GM18951 (cell line): Measurements from ENCODE around the gene PRPSAP2.
"Not testable (repeated sequence)": the region's sequence is repeated elsewhere in the genome, so short reads cannot be mapped to it uniquely, and the experiment has no call there.

Experiments used
- POLR2A ChIP-seq: IDR thresholded peaks from 4 replicates; pipeline ENCODE4 v1.6.1; 2011; ENCODE audit warnings: mild to moderate bottlenecking; ENCODE audit not compliant: insufficient read length, insufficient read depth; ENCODE audit errors: extremely low read depth
- in situ Hi-C: fragments of 300-500 bp; cut with MboI; formaldehyde crosslinking; loops from one replicate; pipeline ENCODE4 v1.12.0; 2022; ENCODE audit warnings: low sequenced_read_pairs, mixed read lengths, inconsistent platforms; ENCODE audit not compliant: unreplicated experiment

Gene PRPSAP2

DNA sequence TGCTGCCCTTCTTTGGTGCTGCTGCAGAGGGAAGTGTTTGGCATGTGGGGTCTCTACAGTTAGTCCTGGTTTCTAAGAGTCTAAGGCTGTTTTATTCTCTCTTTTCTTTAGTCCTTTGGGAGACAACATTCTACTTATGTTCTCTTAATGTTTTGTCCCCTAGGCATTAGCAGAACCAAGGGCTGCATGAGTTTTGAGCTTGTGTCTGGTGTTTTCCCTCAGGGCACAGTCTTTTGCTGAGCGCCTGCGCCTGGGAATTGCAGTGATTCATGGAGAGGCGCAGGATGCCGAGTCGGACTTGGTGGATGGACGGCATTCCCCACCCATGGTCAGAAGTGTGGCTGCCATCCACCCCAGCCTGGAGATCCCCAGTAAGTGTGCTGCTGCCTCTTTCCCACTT is 53.0 kb downstream of the PRPSAP2 start:
- no peak for TF ChIP-seq POLR2A
- in situ Hi-C loops, result no loop called here

DNA sequence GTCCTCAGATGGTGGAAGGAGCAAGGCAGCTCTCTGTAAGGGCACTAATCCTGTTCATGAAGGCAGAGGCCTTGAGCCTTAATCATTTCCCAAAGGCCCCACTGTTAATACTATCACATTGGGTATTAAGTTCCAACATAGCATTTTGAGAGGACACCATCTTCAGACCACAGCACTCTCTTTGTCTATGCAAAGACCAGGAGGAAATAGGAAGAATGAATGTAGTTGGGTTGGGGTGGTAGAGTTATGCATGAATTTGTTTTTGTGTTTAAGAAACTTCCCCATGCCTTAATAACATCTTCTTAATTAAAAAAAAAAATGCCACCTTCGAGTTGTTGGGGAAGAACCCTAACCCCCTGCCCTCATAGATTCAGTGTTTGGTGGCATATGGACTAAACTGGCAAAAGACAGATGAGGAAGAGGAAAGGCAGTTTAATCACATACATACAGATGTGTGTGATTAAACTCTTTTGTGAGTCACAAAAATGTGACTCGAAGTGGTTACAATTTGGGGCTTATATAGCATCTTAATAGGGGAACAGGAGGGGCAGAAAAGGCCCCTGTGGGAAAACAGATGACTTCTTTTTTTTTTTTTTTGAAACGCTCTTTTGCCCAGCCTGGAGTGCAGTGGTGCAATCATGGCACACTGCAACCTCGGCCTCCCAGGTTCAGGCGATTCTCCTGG is 59.0 kb downstream of the PRPSAP2 start:
- no peak for TF ChIP-seq POLR2A
- in situ Hi-C loops, result no loop called here

DNA sequence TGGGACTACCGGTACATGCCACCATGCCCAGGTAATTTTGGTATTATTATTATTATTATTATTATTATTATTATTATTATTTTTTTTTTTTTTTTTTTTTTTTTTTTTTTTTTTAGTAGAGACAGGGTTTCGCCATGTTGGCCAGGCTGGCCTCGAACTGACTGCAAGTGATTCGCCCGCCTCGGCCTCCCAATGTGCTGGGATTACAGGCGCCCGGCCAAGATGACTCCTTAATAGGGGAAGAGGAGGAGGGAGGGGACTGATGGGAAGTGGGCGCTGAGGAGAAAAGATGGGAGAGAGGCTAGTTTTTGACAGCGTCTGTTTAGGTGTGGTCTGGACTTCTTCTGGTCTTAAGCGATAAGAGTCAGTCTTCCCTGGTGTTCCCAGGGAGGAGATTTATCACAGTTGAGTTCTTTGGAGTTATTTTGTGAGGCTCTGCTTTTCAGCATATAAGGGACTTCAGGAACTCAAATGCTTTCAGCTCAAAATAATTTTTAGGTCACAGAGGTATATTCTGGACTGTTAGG is 59.6 kb downstream of the PRPSAP2 start:
- in situ Hi-C loops, result no loop called here
- no peak for TF ChIP-seq POLR2A

DNA sequence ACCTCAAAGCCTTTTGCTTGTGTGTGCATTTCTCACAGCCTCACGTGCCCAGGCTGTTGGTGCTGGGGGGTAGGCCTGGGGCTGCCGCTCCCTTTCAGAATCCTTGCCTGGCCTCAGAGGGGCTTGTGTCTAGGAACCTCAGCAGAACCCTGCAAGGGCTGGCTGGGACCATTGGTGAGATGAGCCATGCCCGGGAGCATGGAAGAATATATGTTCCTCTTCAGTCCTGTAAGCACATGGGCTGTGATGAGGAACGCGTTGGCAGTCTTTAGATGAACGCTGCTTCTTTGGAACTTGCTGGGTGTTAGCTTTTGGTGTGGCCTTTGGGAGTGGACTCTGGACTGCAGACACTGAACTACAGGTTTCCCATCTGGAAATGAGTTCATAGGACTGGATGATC is 62.0 kb downstream of the PRPSAP2 start:
- no peak for TF ChIP-seq POLR2A
- in situ Hi-C loops, result no loop called here

DNA sequence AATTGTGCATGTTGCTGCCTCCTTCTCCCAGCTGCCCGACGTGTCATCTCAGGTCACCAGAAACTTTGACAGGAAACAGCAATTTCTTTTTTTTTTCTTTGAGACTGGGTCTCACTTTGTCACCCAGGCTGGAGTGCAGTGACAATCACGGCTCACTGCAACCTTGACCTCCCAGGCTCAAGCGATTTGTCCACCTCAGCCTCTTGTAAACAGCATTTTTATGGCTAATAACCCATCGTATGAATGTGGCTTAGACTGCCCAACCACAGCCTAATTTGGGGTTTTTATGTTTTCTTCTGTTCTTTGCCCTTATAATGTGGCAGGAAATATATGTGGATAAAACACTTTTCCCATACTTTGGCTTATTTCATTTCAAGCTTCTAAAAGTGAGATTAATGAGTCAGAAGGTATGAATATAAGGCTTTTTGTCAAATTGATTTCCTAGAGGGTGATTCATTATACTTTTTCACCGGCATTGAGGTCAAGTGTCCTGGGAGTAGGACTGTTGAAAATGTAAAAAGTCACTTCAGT is 63.0 kb downstream of the PRPSAP2 start:
- peak; percentile 35 for TF ChIP-seq POLR2A
- in situ Hi-C loops, result no loop called here

DNA sequence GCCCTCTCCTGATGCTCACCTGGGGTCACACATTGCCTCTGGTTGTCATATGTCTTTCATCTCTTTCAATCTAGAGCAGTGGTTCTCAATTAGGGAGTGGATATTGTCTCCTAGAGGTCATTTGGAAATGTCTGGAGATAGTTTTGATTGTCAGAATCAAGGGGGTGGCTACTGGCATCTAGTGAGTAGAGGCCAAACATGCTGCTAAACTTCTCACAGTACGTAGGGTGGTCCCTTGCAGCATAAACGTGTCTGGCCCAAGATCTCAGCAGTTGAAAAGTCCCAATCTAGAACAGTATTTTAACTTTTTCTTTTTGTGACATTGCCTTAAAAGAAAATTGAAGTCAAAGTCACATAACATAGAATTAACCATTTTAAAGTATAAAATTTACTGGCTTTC is 63.6 kb downstream of the PRPSAP2 start:
- in situ Hi-C loops, result no loop called here
- TF ChIP-seq POLR2A, result no peak

DNA sequence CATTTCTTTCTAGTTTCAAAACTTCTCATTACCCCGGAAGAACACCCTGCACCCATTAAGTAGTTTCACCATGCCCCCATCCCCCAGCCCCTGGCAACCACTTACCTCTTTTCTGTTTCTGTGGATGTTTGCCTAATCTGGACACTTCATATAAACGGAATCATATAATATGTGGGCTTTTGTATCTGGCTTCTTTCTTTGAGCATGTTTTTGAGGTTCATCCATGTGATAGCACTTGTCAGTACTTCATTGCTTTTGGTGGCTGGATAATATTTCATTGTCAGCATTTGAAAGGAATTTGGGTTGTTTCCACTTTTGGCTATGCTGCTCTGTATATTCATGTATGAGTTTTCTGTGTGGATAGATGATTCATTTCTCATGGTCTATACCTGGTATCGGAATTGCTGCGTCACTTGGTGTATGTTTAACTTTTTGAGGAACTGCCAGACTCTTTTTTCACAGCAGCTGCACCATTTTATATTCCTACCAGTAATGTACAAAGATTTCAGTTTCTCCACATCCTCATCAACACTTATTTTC is 64.1 kb downstream of the PRPSAP2 start:
- TF ChIP-seq POLR2A, result peak; percentile 39
- in situ Hi-C loops, result no loop called here

DNA sequence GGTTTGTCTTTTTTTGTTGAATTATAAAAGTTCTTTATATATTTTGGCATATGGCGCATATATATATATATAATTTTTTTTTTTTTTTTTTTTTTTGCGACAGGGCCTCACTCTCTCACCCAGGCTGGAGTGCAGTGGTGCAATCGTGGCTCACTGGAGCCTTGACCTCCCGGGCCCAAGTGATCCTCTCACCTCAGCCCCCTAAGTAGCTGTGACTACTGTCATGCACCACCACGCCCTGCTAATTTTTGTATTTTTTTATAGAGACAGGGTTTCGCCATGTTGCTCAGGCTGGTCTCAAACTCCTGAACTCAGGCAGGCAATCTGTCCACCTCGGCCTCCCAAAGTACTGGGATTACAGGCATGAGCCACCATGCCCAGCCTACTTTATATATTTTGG is 64.7 kb downstream of the PRPSAP2 start:
- in situ Hi-C loops, result not testable (repeated sequence)

DNA sequence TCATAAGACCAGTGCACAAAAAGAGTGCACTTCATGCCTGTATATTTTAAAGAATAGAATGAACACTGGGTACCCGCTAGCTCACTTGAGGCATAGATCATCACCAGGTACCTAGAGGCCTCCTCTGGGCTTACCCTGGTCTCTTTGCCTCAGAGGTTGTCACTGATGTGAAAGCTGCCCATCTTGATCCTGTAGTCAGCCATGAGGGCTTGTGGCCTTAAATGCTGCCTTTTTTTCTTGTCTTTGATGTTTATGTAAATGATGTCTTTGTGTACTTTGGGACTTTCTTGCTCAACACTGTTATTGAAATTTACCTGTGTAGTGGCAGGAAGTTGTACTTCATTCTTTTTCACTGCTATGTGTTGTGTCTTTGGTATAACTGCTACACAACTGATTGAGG is 67.3 kb downstream of the PRPSAP2 start:
- in situ Hi-C loops, result no loop called here

DNA sequence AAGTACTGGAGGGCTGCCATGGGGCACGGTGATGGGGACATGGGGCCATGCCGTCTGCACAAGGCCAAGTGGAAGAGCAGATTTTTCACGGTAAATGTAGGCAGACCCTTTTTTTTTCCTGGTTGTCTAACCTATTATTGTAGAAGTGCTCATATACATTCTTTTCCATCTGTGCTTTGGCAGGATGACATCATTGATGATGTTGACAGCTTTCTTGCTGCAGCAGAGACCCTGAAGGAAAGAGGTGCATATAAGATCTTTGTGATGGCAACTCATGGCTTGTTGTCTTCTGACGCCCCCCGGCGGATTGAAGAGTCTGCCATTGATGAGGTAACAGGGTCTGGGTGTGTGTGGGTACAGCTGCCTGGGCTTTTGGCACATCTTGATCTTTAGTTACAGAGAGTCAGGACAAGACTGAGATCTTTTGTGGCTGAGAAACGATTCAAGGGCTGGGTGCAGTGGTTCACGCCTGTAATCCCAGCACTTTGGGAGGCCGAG is 70.7 kb downstream of the PRPSAP2 start:
- no peak for TF ChIP-seq POLR2A
- in situ Hi-C loops, result no loop called here

More for the DNA sequence above, 67.3 kb downstream of the PRPSAP2 start:
- no peak for TF ChIP-seq POLR2A

DNA sequence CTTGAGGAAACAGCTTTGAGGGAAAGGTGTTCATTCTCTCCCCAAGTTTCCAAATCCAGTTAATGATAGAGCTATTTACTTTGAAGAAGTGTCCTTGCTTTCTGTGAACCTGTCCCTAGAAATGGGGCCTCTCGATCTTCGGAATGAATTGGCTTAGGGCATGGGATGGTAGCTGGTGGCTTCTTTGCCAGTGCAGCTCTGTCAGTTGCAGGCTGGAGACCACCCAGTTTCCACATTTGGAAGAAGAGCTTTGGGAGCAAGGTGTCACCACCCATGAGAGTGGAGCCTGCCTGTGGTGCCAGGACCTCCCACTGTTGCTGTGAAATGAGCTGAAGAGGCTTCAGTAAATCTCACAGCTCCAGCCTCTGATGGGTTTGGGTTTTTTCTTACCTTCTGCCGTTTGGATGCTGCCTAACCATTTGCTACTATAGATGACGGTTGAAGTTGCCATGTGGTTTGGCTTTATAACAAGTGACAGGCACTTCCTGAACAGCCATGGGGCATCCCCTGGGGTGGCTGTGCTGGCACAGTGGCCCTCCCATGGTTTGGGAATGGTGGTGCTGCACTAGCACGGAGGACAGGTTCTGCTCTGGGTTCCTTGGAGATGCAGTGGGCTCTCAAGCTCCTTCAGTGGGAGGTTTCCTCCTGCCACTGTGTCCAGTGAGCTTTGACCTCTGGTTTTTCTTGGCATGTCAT is 74.6 kb downstream of the PRPSAP2 start:
- no peak for TF ChIP-seq POLR2A

DNA sequence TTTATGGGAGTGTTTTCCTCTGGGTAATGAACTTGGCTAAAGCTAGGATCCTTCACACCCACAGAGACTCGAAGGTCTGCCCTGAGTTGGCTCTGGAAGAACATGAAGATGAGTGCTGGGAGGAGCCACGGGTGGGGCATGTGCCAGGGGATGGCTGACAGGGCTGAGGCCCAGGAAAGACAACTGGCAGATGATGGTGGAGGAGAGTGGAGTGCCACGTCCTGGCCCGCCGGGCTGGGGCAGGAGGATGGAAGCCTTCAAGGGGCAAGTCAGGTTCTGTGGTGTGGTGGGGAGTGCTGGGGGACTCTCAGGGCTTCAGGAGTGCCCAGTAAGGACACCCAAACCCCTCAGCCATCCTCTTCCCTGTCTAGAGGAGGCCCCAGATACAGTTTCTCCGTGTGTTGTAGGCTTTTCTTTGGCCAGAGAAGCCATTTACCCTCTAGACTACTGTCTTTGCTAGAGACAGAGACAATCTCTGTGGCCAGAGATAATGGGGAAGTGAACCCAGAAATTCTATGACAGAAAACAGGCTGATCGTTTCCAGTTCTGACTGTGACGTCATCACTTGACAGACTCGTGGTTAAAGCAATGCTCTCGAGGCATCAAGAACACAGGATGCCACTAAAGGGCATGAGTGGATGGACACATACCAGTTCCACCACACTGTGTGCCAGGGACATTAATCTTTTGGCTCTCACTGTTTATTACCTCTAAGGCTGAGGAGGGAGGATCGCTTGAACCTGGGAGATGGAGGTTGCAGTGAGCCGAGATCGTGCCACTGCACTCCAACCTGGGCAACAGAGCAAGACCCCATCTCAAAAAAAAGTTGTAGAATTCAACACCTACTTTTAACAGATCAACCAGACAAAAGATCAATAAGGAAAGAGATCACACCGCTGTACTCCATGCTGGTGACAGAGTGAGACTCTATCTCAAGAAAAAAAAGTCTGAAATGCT is 75.4 kb downstream of the PRPSAP2 start:
- TF ChIP-seq POLR2A, result no peak
- in situ Hi-C loops, result no loop called here

More for the DNA sequence above, 74.6 kb downstream of the PRPSAP2 start:
- in situ Hi-C loops, result no loop called here

DNA sequence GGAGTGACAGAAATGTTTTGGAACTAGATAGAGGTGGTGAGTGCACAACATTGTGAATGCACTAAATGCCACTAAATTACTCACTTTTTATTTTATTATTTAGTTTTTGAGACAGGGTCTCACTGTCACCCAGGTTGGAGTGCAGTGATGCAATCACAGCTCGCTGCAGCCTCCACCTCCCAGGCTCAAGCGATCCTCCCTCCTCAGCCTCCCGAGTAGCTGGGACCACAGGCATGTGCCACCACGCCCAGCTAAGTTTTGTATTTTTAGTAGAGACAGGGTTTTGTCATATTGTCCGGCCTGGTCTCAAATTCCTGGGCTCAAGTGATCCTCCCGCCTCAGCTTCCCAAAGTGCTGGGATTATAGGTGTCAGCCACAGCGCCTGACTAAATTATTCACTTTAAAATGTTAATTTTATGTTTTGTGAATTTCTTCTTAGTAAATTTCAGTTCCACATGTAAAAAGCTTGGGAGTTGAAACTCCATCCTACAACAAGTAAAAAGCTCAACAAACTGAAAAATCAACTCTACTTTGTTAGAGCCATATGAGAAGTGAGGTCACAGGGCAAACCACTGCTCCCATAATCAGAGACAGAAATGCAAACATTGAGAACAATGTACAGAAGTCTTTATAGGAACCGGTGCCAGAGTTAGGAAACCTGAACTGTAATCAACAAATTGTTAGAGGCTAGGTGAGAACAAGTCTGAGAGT is 80.2 kb downstream of the PRPSAP2 start:
- no peak for TF ChIP-seq POLR2A
- in situ Hi-C loops, result no loop called here
